ENCODE measurements around the gene MARCO.
"Not testable (repeated sequence)": the region's sequence is repeated elsewhere in the genome, so short reads cannot be mapped to it uniquely, and the experiment has no call there.

The MARCO gene

GRCh38 chr2:118929059-118929458 lies 12.9 kb upstream of the MARCO start:
- no peak for DNase-seq (ENCODE audit: low spot score)

- no peak for DNase-seq (ENCODE audit: low spot score)
These were observed 9.0 kb upstream of the MARCO start for GRCh38 chr2:118932949-118933348.

DNA sequence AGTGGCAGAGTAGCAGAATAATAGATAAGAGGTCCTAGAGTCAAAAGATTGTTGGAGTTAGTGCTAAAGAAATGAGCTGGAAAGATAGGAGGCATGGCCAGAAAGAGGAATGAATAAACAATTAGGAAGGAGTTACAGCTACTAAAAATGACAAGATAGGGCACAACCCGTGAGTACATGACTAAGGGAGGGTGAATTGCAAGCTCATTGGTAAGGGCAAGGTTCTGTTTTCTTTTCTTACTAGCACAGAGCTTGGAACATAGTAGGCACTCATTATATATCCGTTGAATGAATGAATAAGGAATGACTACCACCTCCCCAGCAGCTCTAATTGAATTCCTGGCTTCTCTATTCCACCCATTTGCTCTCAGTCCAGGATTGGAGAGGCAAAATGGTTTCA lies 5.7 kb upstream of the MARCO start:
- no peak for DNase-seq (ENCODE audit: low spot score)

- DNase-seq (ENCODE audit: low spot score): no peak
These were observed 5.1 kb upstream of the MARCO start for GRCh38 chr2:118936936-118937335.

DNA sequence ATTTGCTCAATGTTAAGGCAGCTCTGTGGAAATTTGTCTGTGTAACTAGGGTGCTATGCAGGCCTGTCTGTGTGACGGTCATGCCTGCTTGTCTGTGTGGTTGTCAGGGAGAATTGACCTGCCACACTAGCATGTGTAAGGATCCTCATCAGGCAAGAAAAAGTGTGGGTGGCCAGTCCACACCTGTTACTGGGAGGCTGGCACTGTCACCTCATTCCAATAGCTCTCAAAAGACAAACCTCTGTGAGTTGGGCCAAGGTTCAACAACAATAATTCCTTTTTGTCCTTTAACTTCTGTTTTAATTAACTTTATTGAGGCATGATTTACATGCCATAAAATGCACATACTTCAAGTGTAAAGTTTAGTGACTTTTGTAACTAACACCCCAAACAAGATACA lies 4.2 kb upstream of the MARCO start:
- no peak for DNase-seq (ENCODE audit: low spot score)

DNA sequence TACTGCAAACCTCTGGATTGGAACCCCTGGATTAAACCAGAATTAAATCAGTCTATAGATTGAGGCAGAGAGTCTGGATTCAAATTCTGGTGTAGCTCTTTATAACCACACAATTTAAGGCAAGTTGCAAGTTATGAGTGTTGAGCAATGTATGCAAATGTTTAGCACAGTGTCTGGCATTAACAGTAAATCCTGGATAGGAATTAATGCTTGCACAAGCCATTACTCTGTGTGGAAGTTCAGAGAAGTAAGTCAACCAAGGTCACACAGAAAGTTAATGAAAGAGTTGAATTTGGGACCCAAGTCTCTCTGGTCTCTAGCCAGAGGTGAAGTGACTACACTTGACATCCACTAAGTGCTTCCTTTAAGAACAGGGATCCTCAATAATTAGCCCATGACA lies 2.0 kb upstream of the MARCO start:
- no peak for DNase-seq (ENCODE audit: low spot score)

DNA sequence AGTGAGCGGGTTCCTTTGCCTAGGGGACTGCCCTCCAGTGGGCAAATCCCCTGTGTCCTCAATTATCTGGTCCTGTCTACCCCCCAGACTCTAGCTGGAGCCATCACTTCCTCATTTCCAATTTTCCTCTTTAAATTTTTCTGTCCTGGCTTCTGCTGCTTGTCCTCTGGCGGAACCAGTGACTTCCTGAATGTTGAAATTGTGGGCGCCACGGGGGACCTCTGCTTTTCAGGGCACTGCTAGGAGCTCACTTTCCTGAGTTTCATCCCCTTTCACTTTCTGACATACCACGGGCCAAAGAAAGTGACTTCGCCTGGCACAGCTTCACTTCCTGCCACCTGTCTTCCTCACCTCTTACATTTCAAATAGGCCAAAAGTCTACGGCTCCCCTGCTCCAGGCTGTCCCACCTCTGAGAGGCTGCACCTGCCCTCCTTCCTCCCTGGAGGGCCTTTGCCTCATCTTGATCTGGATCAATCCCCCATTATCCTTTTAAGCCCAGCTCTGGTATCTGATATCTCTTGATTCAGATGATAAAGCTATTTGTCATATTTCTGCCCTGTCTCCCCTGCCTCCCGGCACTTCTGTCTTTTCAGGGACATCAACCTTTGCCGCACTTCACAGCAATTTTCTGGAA lies 1.4 kb upstream of the MARCO start:
- no peak for DNase-seq (ENCODE audit: low spot score)

DNA sequence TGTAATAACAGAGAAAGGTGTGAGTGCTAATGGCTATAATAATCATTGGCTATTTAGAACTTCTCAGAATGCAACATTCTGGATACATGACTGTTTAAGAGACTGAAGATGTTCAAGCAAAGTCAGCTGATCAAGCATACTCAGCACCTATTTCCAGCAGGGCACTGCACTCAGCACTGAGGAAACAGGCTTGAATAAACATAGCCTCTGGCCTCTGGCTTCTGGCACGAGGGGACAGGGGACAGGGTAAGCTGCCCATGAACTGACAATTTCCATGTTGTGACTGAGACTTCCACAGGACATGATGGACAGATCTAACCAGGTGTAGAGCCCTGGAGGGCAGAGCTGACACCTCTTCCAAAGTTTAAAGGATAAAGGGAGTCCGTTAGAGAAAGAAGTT lies 1.3 kb downstream of the MARCO start:
- DNase-seq (ENCODE audit: low spot score): no peak

DNA sequence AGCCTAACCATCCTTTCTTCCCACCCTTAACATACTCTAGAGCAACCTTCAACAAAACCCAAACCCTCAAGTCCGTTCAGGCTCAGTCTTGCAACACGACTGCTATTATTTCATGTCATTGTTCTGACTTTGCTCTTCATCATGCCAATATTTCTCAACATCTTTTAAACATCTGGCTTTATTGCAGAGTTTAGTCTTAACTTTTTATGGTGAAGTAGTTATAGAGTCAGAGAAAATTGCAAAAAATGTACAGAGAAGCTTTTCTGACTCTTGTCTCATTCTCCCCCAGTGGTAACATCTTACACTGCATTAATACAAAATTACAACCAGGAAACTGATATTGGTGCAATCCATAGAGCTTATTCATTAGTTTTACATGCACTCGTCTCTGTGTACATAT lies 3.9 kb downstream of the MARCO start:
- DNase-seq (ENCODE audit: low spot score): no peak

- not testable (repeated sequence) for DNase-seq (ENCODE audit: low spot score)
These were observed 6.3 kb downstream of the MARCO start for GRCh38 chr2:118948266-118948665.

DNA sequence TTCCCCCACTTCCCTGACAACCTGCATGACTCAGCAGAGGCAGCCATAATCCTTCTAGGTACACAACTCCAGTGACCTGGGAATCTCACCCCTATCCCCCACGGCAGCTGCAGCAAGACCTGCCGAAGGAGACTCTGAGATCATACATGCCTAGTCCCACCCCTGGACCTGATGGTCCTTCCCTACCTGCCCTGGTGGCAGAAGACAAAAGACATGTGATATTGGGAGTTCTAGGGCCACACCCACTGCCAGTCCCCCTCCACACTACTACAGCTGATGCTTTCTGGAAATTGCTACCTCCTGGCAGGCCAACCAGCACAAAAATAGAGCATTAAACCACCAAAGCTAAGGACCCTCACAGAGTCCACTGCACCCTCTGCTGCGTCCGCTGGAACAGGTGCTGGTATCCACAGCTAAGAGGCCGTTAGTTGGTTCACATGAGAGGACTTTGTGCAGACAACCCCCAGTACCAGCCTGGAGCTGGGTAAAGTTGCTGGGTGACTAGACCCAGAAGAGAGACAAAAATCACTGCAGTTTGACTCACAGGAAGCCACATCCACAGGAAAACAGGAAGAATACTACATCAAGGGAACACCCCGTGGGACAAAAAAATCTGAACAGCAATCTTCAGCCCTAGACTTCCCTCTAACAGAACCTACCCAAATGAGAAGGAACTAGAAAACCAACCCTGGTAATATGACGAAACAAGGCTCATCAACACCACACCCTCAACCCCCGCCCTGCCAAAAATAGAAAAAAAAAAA lies 12.5 kb downstream of the MARCO start:
- peak; percentile 14 for DNase-seq (ENCODE audit: low spot score)

GRCh38 chr2:118965737-118966136 lies 23.7 kb downstream of the MARCO start:
- no peak for DNase-seq (ENCODE audit: low spot score)

GRCh38 chr2:118967124-118967880 lies 25.3 kb downstream of the MARCO start:
- no peak for DNase-seq (ENCODE audit: low spot score)

DNA sequence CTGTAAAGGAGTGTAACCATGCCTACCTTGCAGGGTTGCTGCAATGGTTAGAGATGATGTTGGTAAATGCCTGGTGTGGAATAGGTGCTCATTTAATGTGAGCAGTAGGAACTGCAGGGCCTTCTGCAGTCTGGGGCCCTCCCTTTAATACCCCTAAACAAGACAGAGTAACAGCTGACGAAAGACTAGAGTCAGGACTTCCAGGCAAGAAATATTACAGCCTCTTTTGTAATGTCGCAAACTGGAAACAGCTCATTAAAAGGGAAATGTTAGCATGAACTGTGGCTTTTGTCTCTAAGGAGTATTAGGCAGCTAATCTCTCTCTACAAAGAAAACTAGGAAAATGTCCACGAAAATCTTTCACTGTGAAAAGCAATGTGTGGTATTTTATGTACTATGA lies 26.0 kb downstream of the MARCO start:
- DNase-seq (ENCODE audit: low spot score): no peak

- no peak for DNase-seq (ENCODE audit: low spot score)
These were observed 27.2 kb downstream of the MARCO start for GRCh38 chr2:118968961-118969733.

GRCh38 chr2:118969734-118970395 lies 27.9 kb downstream of the MARCO start:
- DNase-seq (ENCODE audit: low spot score): no peak

DNA sequence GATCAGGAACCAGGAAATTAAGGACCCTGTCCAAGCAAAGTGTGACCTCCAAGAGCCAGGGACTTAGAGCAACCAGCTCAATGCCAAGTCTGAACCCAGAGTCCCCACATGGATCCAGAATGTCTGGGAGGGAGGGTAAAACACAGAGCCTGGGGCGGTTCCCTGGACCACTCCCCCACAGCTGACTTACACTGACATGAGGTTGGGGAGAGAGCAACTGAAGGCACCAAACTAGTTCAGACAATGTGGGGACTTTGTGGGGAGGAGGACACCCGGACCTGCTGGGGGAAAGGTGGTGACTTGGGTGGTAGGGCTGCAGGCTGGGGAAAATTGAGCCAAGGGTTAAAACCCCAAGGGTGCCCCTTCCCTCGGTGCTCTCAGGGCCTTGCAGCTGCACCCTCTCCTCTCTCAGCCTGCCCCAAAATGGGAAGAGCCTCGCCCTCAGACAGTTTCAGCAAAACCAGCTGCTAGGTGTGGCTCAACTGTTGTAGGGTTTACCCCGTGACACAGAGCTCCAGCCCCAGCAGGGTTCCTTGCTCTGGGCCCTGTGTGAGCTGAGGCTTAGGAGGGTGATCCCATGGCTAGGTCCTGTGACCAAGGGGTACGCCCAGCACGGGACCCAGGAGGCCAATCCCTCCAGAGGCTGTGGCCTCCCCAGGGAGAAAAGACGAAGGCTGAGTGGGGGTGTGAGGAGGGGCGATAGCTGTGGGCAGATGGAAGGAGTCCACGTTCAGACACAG lies 28.6 kb downstream of the MARCO start:
- peak; percentile 1 for DNase-seq (ENCODE audit: low spot score)

DNA sequence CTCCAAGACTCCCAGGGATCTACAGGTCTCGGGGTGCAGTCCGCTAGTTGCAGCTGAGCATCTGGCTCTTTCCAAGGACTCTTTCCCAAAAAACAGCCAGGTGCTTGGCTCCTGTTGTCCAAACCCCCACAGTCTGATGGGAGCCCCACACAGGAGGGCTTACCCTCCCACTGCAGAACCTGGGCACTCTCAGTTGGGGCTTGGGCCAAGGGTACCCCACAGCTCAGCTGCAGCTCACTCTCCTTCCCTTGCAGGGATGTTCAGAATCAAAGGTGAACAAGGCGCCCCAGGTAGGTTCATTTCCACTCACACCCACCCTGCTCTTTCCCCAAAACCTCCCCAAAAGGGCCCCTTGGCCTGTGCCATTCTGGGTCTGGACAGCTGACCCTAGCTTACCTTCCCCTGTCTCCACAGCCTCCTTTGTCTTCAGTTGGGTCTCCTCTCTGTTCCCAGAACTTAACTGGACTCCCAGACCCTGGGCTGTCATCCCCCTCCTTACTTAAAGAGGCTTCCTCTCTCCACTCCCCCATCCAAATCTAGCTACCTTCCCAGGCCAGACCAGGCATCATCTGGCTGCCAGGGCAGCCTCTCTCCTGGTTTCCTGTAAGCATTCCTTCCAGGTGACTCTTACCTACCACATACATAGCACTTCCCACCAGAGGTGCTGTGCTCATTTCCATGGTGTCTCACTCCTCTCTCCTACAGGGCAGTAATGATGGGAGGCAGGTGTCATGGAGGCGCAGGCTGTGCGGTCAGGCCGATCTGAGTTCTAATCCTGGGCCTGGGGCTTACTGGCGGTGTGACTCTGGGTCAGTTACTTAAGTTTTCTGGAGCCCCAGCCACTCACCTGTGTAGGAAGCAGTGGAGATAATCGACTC lies 29.5 kb downstream of the MARCO start:
- no peak for DNase-seq (ENCODE audit: low spot score)

DNA sequence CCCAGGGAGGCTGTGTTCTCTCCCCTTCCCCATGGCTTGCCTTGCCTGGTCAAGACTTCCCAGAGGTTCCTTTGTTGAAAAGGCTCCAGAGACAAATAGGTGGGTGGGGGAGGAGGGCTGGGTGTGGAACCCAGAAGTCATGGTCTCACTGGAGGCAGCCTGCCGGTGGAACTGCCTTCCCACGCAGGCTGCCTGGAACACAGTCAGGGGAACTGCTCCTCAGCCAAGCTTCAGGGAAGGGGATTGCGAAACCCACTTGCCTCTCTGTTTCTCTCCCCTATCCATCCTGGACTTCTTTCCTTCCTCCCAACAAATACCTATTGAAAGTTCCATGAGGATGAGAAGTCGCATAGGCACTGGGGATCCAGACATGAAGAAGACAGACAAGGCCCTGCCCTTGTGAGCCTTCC lies 31.6 kb downstream of the MARCO start:
- DNase-seq (ENCODE audit: low spot score): no peak

Measured in CD4-positive, alpha-beta T cell treated with Interleukin-2 at 100 ng/mL for 4 hours (primary cell).